Measurements from ENCODE around the gene TMEM131.
A peak's percentile ranks its signal among the peaks of the same experiment; 100 is the strongest.
"Not testable (repeated sequence)": the region's sequence is repeated elsewhere in the genome, so short reads cannot be mapped to it uniquely, and the experiment has no call there.

Gene TMEM131, protein sequence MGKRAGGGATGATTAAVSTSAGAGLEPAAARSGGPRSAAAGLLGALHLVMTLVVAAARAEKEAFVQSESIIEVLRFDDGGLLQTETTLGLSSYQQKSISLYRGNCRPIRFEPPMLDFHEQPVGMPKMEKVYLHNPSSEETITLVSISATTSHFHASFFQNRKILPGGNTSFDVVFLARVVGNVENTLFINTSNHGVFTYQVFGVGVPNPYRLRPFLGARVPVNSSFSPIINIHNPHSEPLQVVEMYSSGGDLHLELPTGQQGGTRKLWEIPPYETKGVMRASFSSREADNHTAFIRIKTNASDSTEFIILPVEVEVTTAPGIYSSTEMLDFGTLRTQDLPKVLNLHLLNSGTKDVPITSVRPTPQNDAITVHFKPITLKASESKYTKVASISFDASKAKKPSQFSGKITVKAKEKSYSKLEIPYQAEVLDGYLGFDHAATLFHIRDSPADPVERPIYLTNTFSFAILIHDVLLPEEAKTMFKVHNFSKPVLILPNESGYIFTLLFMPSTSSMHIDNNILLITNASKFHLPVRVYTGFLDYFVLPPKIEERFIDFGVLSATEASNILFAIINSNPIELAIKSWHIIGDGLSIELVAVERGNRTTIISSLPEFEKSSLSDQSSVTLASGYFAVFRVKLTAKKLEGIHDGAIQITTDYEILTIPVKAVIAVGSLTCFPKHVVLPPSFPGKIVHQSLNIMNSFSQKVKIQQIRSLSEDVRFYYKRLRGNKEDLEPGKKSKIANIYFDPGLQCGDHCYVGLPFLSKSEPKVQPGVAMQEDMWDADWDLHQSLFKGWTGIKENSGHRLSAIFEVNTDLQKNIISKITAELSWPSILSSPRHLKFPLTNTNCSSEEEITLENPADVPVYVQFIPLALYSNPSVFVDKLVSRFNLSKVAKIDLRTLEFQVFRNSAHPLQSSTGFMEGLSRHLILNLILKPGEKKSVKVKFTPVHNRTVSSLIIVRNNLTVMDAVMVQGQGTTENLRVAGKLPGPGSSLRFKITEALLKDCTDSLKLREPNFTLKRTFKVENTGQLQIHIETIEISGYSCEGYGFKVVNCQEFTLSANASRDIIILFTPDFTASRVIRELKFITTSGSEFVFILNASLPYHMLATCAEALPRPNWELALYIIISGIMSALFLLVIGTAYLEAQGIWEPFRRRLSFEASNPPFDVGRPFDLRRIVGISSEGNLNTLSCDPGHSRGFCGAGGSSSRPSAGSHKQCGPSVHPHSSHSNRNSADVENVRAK (N-terminal part only)

DNA sequence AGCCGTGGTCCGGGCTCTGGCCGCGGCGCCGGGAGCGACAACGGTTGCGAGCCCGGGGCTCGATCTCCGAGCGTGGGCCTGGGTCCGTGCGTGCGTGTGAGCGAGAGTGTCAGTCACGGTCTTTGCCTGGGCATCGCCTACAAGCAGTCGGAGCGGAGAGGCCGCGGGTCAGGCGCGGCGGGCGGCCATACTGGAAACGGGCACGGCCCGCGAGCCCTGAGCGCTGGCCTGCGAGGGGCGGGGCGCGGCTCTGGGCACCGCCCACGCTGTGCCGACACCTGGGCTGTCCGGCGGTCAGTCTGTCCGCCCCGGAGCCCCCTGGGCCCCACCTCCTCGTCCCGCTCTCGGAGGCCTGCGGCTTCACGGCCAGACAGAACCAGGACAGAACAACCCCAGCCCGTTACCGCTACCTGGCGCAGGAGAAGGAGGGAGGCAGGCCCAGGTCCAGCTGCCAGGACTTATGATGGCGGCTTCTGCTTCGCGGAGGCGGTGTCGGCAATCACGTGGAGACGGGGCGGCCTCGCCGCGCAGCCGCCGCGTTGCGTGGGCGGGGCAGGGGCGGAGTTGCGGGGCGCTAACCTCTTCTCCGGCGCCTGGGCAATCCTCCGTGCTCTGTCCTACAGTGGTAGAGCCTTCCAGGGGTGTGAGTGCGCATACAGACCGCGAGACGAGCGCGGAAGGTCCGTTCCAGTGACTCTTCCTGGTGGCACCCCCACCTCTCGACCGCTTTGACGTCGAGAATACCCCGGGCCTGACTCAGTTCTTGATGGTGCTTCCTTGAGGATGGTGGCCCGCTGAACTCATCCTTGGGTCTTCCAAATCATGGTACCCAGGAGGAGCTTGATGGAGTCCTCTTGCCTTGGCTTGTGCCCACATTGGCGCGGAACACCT is at the start of gene TMEM131:
TMEM131 (minus strand) TSS at position 215 of the 891 bp plus-strand sequence. CDS start 286 bp downstream, outside the sequence.
- peak; percentile 87 to 91 for DNase-seq

GRCh38 chr2:98044730-98045129 is 49.0 kb upstream of the TMEM131 start:
- DNase-seq = not testable (repeated sequence)

DNA sequence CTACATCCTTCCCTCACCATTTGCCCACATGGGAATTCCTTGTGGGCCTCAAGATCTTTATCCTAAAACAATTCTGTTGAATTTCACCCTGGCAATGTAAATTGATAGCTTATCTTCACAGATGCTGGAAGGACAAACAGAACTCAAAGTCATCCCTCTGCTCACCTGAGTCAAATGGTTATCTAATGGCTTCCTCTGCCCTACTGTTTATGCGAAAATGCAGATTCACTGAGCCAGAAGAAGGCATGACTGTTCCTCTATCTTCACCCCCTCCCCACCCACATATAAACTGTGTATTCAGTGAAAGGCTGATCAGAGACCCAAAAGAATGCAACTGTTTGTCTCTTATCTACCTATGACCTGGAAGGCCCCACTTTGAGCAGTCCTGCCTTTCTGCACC is 47.4 kb upstream of the TMEM131 start:
- no peak for DNase-seq

GRCh38 chr2:98040331-98040939 is 44.7 kb upstream of the TMEM131 start:
- no peak for DNase-seq

GRCh38 chr2:98039085-98039756 is 43.5 kb upstream of the TMEM131 start:
- no peak for DNase-seq

- no peak for DNase-seq
Measured at GRCh38 chr2:98037666-98038336, 42.1 kb upstream of the TMEM131 start.

- no peak for DNase-seq
Measured at GRCh38 chr2:98037206-98037605, 41.5 kb upstream of the TMEM131 start.

- no peak for DNase-seq
Measured at GRCh38 chr2:98036349-98037000, 40.7 kb upstream of the TMEM131 start.

GRCh38 chr2:98034745-98035144 is 39.0 kb upstream of the TMEM131 start:
- DNase-seq = no peak

DNA sequence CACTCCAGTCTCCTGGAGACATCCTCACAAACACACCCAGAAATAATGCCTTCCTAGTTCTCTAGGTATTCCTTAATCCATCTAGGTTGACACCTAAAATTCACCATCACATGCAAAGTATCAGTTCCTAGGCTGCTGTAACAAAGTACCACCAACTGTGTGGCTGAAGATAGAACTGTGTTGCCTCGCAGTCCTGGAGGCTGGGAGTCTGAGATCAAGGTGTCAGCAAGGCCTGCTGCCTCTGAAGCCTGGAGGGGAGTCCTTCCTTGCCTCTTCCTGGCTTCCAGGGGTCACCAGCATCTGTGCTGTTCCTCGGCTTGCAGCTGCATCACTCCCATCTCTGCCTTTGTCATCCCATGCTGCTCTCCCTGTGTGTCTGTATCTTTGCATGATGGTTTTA is 36.3 kb upstream of the TMEM131 start:
- no peak for DNase-seq

- DNase-seq = no peak
Measured at GRCh38 chr2:98029718-98030222, 34.0 kb upstream of the TMEM131 start.

- no peak for DNase-seq
Measured at GRCh38 chr2:98028931-98029717, 33.4 kb upstream of the TMEM131 start.

DNA sequence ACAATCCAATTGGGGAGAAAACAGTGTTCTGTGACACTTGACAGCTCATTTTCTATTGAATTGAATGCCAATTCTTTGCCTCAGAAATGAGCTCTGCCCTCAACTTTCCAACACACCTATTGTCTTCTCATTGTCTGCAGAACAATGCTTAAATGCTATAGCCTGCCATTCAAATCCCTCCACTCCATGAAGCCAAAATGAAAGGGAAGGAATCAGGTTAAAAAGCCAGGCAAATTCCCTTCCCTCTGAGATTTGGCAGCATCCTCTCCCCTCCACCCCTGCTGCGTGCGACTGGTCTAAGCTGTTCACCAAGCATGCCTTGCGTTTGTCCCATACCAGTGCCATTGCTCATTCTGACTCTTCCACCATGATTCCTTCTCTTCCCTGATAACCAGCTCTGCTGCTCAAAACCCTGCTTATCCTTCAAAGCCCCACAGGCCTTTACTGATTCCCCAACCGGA is 32.4 kb upstream of the TMEM131 start:
- no peak for DNase-seq

DNA sequence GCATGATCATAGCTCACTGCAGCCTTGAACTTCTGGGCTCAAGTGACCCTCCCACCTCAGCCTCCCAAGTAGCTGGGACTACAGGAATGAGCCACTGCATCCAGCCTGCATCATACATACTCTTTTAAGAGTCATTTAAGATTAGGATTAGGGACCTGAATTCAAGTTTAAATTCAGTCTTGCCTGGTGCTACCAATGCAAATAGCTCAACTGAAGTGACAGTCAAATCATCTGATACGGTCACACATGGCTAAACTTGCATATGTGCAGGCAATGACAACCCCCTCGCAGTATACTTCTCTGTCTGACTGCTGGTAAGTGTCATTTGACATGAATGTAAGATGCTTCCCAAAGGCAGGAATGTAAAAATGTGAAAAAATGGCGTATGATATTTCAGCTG is 31.8 kb upstream of the TMEM131 start:
- DNase-seq = no peak

GRCh38 chr2:98026927-98027522 is 31.3 kb upstream of the TMEM131 start:
- DNase-seq = no peak

DNA sequence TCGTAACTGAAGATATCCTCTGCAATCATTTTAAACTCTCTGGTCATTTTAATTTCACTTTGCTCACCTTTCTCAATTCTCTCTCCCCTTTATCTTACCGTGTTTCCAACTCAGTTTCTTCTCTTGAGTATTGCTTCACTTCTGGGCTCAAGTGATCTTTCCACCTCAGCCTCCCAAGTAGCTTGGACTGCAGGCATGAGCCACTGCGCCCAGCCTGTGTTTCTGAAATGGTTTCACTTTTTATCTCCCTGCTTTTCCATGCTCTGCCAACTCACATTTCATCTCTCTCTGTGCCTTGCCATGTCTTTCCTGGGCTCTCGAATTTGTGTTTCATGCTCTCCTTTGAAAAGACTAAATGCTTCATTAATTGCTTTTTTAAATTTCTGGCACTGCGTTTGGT is 30.5 kb upstream of the TMEM131 start:
- no peak for DNase-seq

GRCh38 chr2:98025481-98026037 is 29.8 kb upstream of the TMEM131 start:
- DNase-seq = no peak

DNA sequence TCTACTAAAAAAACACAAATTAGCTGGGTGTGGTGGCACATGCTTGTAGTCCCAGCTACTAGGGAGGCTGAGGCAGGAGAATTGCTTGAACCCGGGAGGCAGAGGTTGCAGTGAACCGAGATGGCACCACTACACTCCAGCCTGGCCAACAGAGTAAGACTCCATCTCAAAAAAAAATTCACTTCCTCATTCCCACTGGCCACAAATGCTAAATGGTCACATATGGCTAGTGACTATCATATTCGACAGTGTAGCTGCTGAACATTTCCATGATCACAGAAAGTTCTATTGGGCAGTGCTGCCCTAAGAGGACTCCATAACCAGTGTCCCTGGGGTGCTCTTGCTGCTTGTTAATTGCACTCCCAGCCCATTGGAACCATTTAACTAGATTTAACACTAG is 26.3 kb upstream of the TMEM131 start:
- DNase-seq = not testable (repeated sequence)
